HG03571 (cell line): ENCODE data around the gene TAF6L.
A peak's percentile ranks its signal among the peaks of the same experiment; 100 is the strongest.
"Not testable (repeated sequence)": the region's sequence is repeated elsewhere in the genome, so short reads cannot be mapped to it uniquely, and the experiment has no call there.

Experiments
- ATAC-seq: cut with Tn5 transposase; IDR thresholded peaks from one replicate; pipeline ENCODE4 v1.9.1; 2021; ENCODE audit not compliant: unreplicated experiment

TAF6L gene

DNA sequence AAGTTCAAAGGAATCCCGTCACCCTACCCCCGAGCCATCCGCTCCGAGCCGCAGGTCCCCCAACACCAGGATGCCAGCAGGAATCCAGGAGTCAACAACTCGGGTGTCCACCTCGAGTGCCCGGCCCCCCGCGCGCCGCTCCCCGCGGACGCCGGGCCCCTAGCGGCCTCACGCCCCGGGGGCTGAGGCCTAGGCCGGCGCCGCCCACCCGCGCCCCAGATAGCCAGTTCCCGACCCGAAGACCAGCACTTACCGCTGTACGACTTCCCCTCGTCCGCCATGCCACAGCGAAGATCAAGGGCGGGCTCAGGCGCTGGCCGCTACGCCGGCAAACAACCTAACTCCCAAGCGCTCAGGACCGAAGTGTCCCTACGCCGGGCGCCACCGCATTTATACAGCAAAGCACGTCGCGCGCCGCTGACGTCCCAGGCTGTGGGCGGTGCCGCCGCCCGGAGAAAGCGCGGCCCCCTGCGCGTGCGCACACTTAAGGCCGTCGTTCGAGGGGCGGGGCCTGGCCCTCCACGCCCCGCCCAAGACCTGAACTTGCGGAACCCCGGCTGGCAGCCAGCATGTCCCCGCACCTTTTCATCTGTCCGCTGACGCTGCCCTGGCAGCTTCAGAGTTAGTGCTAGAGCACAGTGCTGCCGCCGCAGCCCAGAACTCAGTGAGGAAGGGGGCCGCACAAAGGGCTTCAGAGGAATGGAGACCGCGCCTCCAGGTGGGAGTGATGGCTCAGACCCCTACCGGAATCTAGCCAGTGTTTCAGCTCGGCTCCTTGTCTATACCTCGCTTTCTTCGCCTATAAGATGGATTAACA, 34.1 kb downstream of the TAF6L start, which contains the start of gene NXF1:
TSS of gene NXF1 (minus strand) at position 365 of the 817 bp plus-strand sequence. CDS start at position 281, 84 bp downstream.
- peak; percentile 82 for ATAC-seq

DNA sequence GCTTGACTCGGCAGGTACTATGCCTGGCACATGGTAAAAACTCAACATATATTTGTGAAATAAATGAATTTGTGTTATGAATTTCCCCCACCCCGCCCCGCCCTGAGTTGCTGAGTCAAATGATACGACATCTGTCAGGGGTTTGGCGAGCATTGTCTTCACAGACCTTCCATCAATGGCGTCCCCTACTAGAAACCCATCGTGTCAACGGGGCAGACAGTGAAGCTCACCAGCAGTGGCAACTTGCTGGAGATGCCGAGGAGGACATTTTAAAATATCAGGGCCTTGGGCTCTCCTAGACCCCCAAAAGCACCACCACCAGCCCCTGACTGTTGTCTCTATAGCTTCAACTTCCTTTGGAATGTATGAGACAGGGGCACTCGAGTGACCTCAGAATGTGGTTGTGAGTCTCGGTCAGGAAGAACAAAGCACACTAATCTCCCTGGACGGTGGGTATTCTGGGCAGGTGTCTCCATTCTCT, 34.8 kb downstream of the TAF6L start:
- ATAC-seq: no peak

DNA sequence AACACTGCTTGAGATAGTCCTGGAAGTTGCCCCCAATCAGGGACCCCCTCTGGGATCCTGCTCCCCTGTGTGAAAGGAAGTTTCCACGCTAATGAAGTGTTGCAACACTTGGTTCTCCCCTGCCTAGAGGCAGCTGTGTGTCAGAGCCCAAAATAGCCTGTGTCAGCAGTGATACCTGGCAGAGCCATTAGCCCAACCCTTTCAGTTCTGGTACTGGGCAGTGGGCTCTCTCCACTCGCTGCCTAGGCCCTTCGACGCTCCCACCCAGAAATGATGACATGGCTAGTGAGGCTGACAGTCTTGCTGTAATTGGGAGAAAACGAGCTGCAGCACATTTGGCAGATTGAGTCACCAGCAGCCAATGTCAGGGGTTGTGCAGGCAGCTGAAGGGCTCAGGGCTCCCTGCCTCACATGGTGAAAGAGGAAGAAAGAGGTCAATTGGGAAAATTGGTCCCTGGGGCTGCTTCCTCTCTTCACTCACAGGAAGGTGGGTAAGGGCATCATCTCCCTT, 35.5 kb downstream of the TAF6L start:
- ATAC-seq: no peak

DNA sequence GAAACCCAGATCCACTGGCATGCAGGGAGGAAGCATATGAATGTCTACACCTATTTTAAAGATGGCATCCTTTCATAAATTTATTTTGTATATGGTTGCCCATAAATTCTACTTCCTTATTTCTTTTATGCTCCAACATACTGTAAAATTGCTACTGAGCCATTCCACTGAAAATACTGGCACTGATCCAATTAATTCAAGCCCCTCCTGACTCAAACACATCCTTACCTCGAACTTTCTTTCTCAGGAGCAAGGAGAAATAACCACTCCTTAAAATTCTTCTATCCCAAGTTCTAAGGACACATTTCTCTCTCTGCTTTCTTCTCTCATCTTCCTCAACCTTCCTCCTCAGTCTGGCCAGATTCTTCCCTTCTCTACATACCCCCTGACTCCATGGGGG, 39.6 kb downstream of the TAF6L start:
- ATAC-seq: no peak

DNA sequence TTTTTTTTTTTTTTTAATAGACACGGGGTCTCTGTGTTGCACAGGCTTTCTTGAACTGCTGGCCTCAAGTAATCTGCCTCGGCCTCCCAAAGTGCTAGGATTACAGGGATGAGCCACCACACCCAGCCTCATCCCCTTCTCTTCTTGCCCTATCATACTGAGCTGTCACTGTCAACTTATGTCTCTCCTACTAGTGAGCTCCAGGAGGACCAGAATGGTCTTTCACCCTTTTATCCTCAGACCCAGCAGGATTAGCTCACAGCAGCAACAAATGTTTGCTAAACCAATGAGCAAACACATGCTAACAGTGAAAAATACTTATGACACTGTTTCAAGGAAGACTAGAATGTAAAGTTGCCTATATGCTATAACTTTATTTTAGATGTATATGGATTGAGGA, 40.5 kb downstream of the TAF6L start:
- ATAC-seq: no peak

DNA sequence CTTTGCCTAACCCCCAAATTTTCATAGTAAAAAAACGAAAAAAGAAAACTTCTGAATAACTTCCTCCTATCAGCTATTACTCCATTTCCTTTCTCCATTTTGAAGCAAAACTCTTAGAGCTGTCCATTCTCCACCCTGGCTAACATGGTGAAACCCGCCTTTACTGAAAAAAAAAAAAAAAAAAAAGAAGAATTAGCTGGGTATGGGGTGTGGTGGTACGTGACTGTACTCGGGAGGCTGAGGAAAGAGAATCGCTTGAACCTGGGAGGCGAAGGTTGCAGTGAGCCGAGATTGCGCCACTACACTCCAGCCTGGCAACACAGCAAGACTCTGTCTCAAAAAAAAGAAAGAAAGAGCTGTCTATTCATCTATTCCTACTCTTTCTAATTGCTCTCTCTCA, 45.4 kb downstream of the TAF6L start:
- no peak for ATAC-seq

DNA sequence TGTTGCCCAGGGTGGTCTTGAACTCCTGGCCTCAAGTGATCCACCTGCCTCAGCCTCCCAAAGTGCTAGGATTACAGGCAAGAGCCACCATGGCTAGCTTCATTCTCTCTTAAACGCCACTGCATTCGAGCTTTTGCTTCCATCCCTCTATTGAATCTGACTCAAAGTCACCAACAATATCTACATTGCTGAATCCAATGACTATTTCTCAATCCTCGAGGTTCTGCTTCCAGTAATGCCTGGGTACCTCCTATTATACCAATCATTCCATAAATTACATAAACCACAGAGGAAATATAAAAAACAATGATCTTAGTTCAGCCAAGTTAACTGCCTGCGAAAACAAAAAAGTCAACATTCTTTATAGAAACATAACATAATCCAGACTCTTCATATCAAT, 45.9 kb downstream of the TAF6L start:
- ATAC-seq: no peak

DNA sequence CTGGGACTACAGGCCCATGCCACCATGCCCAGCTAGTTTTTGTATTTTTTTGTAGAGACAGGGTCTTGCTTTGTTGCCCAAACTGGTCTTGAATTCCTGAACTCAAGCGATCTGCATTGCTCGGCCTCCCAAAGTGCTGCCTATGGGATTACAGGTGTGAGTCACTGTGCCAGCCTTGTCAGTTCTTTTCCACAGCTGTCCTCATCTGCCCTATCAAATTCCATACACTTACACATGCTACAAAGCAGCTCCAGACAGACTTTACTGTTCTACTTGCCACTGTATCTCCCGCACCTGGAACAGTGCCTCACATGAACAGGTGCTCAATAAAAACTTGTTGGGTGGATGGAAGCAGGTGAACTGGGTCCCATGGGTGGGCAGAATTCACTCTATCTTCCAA, 52.5 kb downstream of the TAF6L start:
- no peak for ATAC-seq

DNA sequence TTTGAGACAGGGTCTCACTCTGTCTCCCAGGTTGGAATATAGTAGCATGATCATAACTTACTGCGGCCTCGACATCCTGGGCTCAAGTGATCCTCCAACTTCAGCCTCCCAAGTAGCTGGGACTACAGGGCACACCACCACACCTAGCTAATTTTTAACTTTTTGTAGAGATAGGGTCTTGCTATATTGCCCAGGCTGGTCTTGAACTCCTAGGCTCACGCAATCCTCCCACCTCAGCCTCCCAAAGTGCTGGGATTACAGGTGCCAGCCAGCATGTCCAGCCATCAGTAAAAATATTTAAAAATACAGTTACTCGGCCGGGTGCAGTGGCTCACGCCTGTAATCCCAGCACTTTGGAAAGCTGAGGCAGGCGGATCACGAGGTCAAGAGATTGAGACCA, 56.9 kb downstream of the TAF6L start:
- ATAC-seq: not testable (repeated sequence)

DNA sequence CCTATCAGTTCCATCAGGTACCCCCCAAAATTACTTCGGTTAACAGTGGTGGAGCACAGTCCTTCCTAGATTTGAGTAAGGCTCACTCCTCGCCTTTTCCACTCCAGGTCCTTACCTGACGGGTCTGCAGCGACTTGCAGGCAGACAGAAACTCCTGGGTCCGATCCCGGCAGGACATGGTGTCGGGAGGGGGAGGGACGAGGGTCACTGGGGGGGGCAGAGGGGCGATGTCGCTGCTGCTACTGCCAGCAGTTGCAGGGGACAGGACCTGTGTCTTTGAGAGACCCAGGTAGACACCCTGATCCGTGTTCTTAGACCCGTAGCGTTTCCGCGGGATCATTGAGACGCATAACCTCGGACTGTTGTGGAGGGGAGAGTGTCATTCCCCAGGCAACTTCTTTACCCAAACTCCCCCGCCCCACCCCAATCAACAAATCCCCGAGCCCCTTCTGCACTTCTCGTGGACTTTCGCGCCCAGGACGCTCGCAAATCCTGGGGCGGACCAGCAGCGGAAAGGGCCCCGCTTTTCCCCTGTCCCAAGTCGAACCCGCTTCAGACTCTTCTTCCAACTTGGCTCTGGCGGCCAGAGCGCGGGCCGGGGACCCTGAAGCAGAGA, 59.8 kb downstream of the TAF6L start:
- no peak for ATAC-seq

DNA sequence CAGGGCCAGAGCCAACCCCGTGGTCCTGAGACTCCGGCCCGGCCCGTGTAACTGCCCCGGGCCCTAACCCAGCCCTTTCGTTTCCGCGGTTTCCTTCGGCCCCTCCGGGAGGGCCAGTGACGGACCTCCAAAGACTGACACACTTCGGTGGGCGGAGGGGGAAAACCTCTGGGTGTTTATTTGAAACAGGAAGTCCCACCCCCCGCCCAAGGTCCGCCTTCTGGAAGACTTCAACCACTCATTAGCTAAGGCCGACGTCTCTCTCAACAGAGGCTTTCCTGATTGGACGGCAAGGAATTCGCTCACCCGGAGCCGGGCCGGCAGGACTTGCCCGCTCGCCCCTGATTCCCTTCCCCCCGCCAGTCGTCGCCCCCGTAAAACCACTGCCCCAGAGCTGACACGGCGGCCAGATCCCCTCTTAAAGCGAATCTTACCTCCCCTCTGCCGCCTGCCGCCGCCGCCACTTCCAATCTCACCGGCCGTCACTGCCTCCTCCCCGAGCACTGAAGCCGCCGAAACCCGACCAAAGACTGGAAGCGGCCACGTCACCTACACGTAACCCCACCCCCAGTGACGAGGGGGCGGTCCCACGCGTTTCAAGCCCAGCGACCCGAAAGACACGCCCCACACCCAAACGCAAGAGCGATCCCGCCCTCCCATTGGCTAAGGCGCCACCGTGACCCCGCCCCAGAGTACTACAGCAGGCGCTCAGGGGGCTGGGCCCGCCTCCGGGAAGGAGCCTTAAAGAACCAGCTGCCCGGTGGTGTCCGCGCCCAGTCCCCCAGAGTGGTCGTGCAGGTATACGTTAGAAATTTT, 60.5 kb downstream of the TAF6L start, which contains the start of gene STX5:
TSS of gene STX5 (minus strand) at position 532 of the 816 bp plus-strand sequence. CDS start 808 bp downstream, outside the sequence.
- peak; percentile 71 for ATAC-seq

DNA sequence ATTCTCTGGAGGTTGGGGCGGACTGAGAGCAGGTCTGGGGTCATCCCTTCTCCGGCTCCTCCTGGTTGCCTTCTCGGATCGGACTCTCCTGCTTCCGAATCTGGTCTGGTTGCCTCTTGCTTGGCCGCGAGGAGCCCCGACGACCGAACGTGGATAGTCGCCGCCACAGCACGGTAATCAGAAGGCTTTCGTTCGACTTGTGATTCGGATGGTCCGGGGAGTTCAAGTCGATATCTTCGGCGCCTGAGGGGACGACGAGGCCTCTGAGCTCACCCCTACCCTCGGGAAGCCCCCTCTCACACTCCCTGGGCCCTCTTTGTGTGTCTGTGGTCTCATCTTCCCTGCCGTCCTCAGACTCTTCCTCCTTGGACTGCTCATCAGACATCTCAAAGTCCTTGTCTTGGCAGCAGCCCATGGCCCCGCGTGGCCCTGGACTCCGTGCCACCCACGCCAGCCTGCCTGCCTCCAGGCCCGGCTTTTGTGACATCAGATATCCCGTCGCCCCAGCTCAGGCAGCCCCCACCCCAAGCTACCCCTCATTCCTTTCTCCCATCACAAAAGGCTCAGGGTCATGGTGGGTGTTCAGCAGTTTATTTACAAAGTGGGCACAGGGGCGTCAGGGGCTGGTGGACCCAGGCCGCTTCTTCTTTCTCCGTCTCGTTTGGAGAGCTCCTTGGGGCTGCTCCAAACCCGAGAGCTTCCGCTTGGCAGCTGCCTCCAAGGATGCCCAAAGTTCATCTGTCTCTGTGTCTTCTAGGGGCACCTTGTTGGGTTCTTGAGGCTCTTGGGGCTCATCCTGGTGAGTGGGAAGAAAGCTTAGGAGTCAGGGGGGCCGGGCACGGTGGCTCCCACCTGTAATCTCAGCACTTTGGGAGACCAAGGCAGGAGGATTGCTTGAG, 61.4 kb downstream of the TAF6L start, which contains the start of gene TEX54:
TSS of gene TEX54 (minus strand) at position 506 of the 899 bp plus-strand sequence.
- peak; percentile 10 for ATAC-seq

DNA sequence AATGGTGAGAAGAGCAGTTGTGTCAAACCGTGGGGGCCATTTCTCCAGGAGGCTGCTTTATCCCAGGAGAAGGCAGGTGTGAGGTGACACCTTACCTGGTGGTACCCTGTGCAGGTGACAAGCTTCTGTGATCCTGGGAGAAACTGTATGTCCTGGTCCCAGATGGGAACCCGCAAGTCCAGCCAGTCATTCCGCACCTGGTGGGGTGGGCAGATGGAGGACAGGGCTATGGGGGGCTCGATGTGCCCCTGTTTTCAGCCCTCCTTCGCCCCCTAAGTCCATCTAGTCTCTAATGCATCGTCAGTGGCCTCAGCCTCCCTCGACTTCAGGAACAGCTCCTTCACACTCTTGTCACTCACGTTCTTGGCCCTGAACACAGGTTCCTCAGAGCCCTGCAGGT, 64.1 kb downstream of the TAF6L start:
- no peak for ATAC-seq
